Neural cell (in vitro differentiated cells): ENCODE data around the gene PRG2. TPM values are rescaled to one million over a fixed set of nuclear protein-coding genes. Genes with fewer than 3 reads are reported as not detected.

Experiments
- H2AFZ ChIP-seq: fragments of 200-600, 300-800 bp; sonication (generic), shearing (Covaris generic); 2 replicates; pipeline ENCODE4 v1.6.0; 2014; ENCODE audit warnings: low read depth, mild to moderate bottlenecking, antibody characterized with exemption, low read length, moderate library complexity
- H3F3A ChIP-seq: fragments of 200-600 bp; shearing (Covaris generic); 2 replicates; pipeline ENCODE4 v1.6.1; 2016; ENCODE audit warnings: mild to moderate bottlenecking, moderate library complexity, mixed read lengths, antibody characterized with exemption, low read length; ENCODE audit not compliant: insufficient read depth, poor library complexity, severe bottlenecking
- H3K27ac ChIP-seq: fragments of 200-600, 300-800 bp; sonication (generic), shearing (Covaris generic); 2 replicates; pipeline ENCODE4 v1.5.1; 2014; ENCODE audit warnings: mild to moderate bottlenecking, low read length, moderate library complexity
- H3K27me3 ChIP-seq: fragments of 300-800, 200-600 bp; sonication (generic), shearing (Covaris generic); 2 replicates; pipeline ENCODE4 v1.6.0; 2014; ENCODE audit warnings: mild to moderate bottlenecking, low read depth, low read length, moderate library complexity; ENCODE audit not compliant: insufficient read depth
- H3K36me3 ChIP-seq: fragments of 300-800, 200-600 bp; sonication (generic), shearing (Covaris generic); 2 replicates; pipeline ENCODE4 v1.5.1; 2014; ENCODE audit warnings: mild to moderate bottlenecking, antibody characterized with exemption, low read length, moderate library complexity; ENCODE audit not compliant: insufficient read depth
- H3K4me2 ChIP-seq: fragments of 300-800, 200-600 bp; sonication (generic), shearing (Covaris generic); 2 replicates; pipeline ENCODE4 v1.6.0; 2014; ENCODE audit warnings: mild to moderate bottlenecking, low read length
- H3K4me3 ChIP-seq: fragments of 300-800, 200-600 bp; sonication (generic), shearing (Covaris generic); 2 replicates; pipeline ENCODE4 v1.5.1; 2014; ENCODE audit warnings: mild to moderate bottlenecking, low read length, moderate library complexity
- H3K79me2 ChIP-seq: fragments of 200-600 bp; shearing (Covaris generic); replicated peaks from 2 replicates; pipeline ENCODE4 v1.6.0; 2014; ENCODE audit warnings: mild to moderate bottlenecking, low read length, moderate library complexity; ENCODE audit not compliant: insufficient read depth
- H3K9ac ChIP-seq: fragments of 300-800, 200-600 bp; sonication (generic), shearing (Covaris generic); 2 replicates; pipeline ENCODE4 v1.6.1; 2016; ENCODE audit warnings: mild to moderate bottlenecking, low read length, mixed read lengths
- H3K9me2 ChIP-seq: fragments of 200-600 bp; shearing (Covaris generic); 2 replicates; pipeline ENCODE4 v1.6.1; 2016; ENCODE audit warnings: mild to moderate bottlenecking, low read length, mixed read lengths; ENCODE audit not compliant: insufficient read depth
- H3K9me3 ChIP-seq: fragments of 200-600, 300-800 bp; sonication (generic), shearing (Covaris generic); 2 replicates; pipeline ENCODE4 v1.6.1; 2016; ENCODE audit warnings: mild to moderate bottlenecking, mixed run types, low read length, moderate library complexity, mixed read lengths
- H4K20me1 ChIP-seq: fragments of 200-600 bp; shearing (Covaris generic); 2 replicates; pipeline ENCODE4 v1.6.1; 2016; ENCODE audit warnings: mild to moderate bottlenecking, mixed run types; ENCODE audit not compliant: insufficient read depth
- EP300 ChIP-seq: fragments of 450-650 bp; conservative IDR thresholded peaks from 2 replicates; pipeline ENCODE4 v1.6.1; 2014; ENCODE audit warnings: antibody characterized with exemption, mild to moderate bottlenecking, moderate library complexity; ENCODE audit not compliant: poor library complexity, severe bottlenecking
- EZH2 ChIP-seq: fragments of 200-600, 300-800 bp; shearing (Covaris generic), sonication (generic); IDR thresholded peaks from 2 replicates; pipeline ENCODE4 v1.6.1; 2014; ENCODE audit warnings: antibody characterized with exemption, low read length, borderline replicate concordance, mild to moderate bottlenecking; ENCODE audit not compliant: insufficient read depth, poor library complexity, severe bottlenecking
- MXI1 ChIP-seq: fragments of 450-650 bp; conservative IDR thresholded peaks from 2 replicates; pipeline ENCODE4 v1.6.1; 2014; ENCODE audit warnings: antibody characterized with exemption, mild to moderate bottlenecking; ENCODE audit not compliant: poor library complexity, severe bottlenecking
- POLR2AphosphoS5 ChIP-seq: IDR thresholded peaks from 2 replicates; pipeline ENCODE4 v1.6.1; 2012
- RAD21 ChIP-seq: fragments of 450-650 bp; conservative IDR thresholded peaks from 2 replicates; pipeline ENCODE4 v1.6.1; 2014; ENCODE audit warnings: antibody characterized with exemption, mild to moderate bottlenecking, moderate library complexity
- SMC3 ChIP-seq: fragments of 450-650 bp; conservative IDR thresholded peaks from 2 replicates; pipeline ENCODE4 v1.6.1; 2014; ENCODE audit warnings: antibody characterized with exemption, mild to moderate bottlenecking, moderate library complexity; ENCODE audit not compliant: poor library complexity
- TAF1 ChIP-seq: IDR thresholded peaks from 2 replicates; pipeline ENCODE4 v1.6.1; 2012; ENCODE audit warnings: low read depth
- polyA plus RNA-seq: library from polyadenylated mRNA; depleted of rRNA; stranded (reverse); fragments of >200 nt; gene quantifications from 2 replicates; pipeline ENCODE4 v1.2.3, GENCODE V29; 2014
- TF ChIP-seq, protein P1 (sequence below): IDR thresholded peaks from 2 replicates; pipeline ENCODE4 v1.6.1; 2012; ENCODE audit warnings: borderline replicate concordance
- TF ChIP-seq, protein P2 (sequence below): fragments of 450-650 bp; IDR thresholded peaks from 2 replicates; pipeline ENCODE4 v1.5.1; 2014; ENCODE audit warnings: antibody characterized with exemption, mild to moderate bottlenecking, moderate library complexity; ENCODE audit not compliant: poor library complexity, severe bottlenecking

The PRG2 gene
- polyA plus RNA-seq, 1 donor from 2014 or later, result not detected

DNA sequence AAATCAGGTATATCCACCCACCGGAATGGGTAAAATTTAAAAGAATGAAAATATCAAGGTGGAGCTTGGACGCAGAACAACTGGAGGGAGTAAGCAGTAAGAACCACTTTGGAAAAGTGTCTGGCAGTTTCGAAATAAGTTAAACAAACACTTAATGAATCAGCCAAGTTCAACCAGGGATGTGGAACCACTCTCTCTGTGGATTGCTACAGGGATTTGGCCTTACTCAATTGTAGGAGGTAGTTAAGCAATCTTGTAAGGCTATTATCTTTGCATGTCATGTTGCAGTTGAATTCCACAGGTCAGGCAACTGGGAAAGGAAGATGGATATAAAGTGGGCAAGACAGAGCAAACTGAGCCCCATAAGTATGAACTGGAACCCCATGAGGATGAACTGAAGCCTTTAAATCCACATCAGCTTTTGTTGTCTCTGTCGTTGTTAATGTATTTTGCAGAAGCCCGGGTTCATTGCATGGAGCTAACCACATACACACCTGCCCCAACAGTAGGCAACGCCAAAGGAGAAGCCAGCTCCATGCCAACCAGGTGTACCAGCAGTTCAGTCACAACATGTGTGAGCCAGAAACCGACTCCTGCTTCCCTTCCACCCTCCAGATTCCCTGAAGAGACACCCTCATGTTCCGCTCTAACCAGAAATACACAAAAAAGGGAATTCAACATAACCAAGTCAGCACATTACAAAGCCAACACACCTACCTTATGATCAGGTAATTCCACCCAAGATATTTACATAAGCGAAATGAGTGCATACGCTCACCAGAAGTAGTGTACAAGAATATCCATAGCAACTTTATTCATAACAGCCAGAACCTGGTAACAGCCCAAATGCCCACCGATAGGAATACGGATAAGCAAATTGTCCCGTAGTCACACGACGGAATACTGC lies 44.4 kb upstream of the PRG2 start:
- no peaks in the 10 kb centered on the region for H3K27me3 ChIP-seq
- no peak overlapping the region for H3K27ac ChIP-seq
- no peaks in the 10 kb centered on the region for H3K79me2 ChIP-seq
- no peak overlapping the region for H3K4me3 ChIP-seq
- no peaks in the 10 kb centered on the region for H3K36me3 ChIP-seq
- H3K9me2 ChIP-seq, result no peaks in the 10 kb centered on the region
- H2AFZ ChIP-seq, result no peak overlapping the region
- H3K4me2 ChIP-seq, result no peak overlapping the region
- no peaks in the 10 kb centered on the region for H3F3A ChIP-seq
- no peak overlapping the region for H3K9ac ChIP-seq
- H3K9me3 ChIP-seq, result no peaks in the 10 kb centered on the region
- no peaks in the 10 kb centered on the region for H4K20me1 ChIP-seq
- TF ChIP-seq EP300 (no peak), MXI1 (no peak), RAD21 (no peak), SMC3 (no peak), POLR2AphosphoS5 (no peak), TAF1 (no peak), EZH2 (no peak)
- TF ChIP-seq, protein P1, sequence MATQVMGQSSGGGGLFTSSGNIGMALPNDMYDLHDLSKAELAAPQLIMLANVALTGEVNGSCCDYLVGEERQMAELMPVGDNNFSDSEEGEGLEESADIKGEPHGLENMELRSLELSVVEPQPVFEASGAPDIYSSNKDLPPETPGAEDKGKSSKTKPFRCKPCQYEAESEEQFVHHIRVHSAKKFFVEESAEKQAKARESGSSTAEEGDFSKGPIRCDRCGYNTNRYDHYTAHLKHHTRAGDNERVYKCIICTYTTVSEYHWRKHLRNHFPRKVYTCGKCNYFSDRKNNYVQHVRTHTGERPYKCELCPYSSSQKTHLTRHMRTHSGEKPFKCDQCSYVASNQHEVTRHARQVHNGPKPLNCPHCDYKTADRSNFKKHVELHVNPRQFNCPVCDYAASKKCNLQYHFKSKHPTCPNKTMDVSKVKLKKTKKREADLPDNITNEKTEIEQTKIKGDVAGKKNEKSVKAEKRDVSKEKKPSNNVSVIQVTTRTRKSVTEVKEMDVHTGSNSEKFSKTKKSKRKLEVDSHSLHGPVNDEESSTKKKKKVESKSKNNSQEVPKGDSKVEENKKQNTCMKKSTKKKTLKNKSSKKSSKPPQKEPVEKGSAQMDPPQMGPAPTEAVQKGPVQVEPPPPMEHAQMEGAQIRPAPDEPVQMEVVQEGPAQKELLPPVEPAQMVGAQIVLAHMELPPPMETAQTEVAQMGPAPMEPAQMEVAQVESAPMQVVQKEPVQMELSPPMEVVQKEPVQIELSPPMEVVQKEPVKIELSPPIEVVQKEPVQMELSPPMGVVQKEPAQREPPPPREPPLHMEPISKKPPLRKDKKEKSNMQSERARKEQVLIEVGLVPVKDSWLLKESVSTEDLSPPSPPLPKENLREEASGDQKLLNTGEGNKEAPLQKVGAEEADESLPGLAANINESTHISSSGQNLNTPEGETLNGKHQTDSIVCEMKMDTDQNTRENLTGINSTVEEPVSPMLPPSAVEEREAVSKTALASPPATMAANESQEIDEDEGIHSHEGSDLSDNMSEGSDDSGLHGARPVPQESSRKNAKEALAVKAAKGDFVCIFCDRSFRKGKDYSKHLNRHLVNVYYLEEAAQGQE, result no peak
- TF ChIP-seq, protein P2, sequence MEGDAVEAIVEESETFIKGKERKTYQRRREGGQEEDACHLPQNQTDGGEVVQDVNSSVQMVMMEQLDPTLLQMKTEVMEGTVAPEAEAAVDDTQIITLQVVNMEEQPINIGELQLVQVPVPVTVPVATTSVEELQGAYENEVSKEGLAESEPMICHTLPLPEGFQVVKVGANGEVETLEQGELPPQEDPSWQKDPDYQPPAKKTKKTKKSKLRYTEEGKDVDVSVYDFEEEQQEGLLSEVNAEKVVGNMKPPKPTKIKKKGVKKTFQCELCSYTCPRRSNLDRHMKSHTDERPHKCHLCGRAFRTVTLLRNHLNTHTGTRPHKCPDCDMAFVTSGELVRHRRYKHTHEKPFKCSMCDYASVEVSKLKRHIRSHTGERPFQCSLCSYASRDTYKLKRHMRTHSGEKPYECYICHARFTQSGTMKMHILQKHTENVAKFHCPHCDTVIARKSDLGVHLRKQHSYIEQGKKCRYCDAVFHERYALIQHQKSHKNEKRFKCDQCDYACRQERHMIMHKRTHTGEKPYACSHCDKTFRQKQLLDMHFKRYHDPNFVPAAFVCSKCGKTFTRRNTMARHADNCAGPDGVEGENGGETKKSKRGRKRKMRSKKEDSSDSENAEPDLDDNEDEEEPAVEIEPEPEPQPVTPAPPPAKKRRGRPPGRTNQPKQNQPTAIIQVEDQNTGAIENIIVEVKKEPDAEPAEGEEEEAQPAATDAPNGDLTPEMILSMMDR, result no peak

DNA sequence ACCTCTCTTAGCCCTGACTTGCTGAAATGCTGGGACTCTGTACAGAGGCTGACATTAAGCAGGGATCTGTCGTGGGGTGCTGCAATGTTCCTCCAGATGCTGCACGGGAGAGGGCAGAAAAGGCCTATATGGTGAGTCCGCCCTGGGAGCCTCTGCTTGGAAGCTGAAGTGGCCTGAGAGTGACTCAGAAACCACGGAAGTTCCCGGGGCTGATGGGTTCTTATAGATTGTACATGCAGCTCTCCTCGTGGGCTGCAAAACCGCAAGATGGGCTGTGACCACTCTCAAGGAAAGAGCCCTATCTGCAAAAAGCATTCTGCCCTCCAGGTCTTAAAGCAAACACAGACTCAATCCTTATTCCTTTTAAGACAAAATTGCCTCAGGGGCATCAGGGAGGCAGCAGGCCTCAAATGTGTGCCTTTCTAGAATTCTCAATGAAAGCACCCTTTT lies 42.3 kb upstream of the PRG2 start:
- Histone ChIP-seq H3K9me3 (no peaks in the 10 kb centered on the region), H3K27me3 (no peaks in the 10 kb centered on the region), H3K79me2 (no peaks in the 10 kb centered on the region), H3K9ac (no peak overlapping the region), H3K4me2 (no peak overlapping the region), H3F3A (no peaks in the 10 kb centered on the region), H3K9me2 (no peaks in the 10 kb centered on the region), H3K4me3 (no peak overlapping the region), H4K20me1 (no peaks in the 10 kb centered on the region), H3K36me3 (no peaks in the 10 kb centered on the region), H2AFZ (no peak overlapping the region), H3K27ac (no peak overlapping the region)
- TF ChIP-seq RAD21 (no peak), EZH2 (no peak), SMC3 (no peak)
- TF ChIP-seq, protein P2, result no peak
